Ovary (tissue), 3 donors: ENCODE results near the gene USP31.

ENCODE experiments used
- CTCF ChIP-seq, 3 donors: fragments of 450-650 bp in 2 of 3; fragments of 200-600 bp in 1 of 3; IDR thresholded peaks; one replicate each; pipeline versions ENCODE4 v1.5.1 to v1.8.0; 2016 to 2022; ENCODE audit warnings: antibody characterized with exemption in 3 of 3, mild to moderate bottlenecking in 1 of 3
- EP300 ChIP-seq: sonication (generic); formaldehyde crosslinking; IDR thresholded peaks from one replicate; pipeline ENCODE4 v1.6.1; 2017; ENCODE audit warnings: antibody characterized with exemption
- donor health status: DM: no; HTN: no; CAD: no.

DNA sequence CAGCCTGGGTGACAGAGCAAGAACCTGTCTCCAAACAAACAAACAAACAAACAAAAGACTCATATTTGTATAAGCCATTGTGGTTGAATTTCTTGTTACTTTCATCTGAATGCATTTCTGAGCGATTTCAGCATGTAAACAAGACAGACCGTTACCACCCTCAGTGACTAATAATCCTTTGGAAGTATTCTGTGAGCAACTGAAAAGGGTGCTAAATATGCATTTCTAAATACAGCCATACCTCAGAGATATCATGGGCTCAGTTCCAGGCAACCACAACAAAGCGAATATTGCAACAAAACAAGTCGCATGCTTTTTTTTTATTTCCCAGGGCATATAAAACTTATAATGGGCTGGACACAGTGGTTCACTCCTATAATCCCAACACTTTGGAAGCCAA lies 109.0 kb downstream of the USP31 start:
- TF ChIP-seq CTCF (IDR thresholded peaks at IDR 0.05): no peak
- no peak for TF ChIP-seq EP300
